Muscle layer of duodenum (tissue), 2 donors: ENCODE results near the gene CIB1.
A peak's percentile ranks its signal among the peaks of the same experiment; 100 is the strongest.

Source experiments
- H3K27ac ChIP-seq: one replicate; pipeline ENCODE4 v1.7.0; 2013; ENCODE audit warnings: mild to moderate bottlenecking, low read length
- H3K27me3 ChIP-seq: one replicate; pipeline ENCODE4 v1.7.0; 2013; ENCODE audit warnings: low read depth, mild to moderate bottlenecking, control low read depth, low read length
- H3K36me3 ChIP-seq, 2 donors: one replicate each; pipeline ENCODE4 v1.7.0; 2013; ENCODE audit warnings: low read length in 2 of 2, control low read depth in 1 of 2, mild to moderate bottlenecking in 1 of 2; ENCODE audit not compliant: insufficient read depth in 2 of 2, control insufficient read depth in 1 of 2
- H3K4me1 ChIP-seq, 2 donors: one replicate each; pipeline ENCODE4 v1.7.0; 2013; ENCODE audit warnings: low read length in 2 of 2, mild to moderate bottlenecking in 2 of 2, control low read depth in 1 of 2, moderate library complexity in 1 of 2; ENCODE audit not compliant: insufficient read depth in 2 of 2, control insufficient read depth in 1 of 2
- H3K4me3 ChIP-seq, 2 donors: one replicate each; pipeline ENCODE4 v1.7.0; 2013; ENCODE audit warnings: low read length in 2 of 2, low read depth in 1 of 2, mild to moderate bottlenecking in 1 of 2
- H3K9me3 ChIP-seq, 2 donors: one replicate each; pipeline ENCODE4 v1.7.0; 2013; ENCODE audit warnings: low read length in 2 of 2, control low read depth in 1 of 2, mild to moderate bottlenecking in 1 of 2; ENCODE audit not compliant: control insufficient read depth in 1 of 2
- donor health status: healthy.

CIB1 gene

GRCh38 chr15:90234096-90234988, 601 bp upstream of the CIB1 start, which contains the start of gene GDPGP1:
Gene GDPGP1 (plus strand): TSS chr15:90234209. CDS start chr15:90240909, 6,700 bp downstream.
- Histone ChIP-seq H3K9me3 (no peaks in the 10 kb centered on the region), H3K4me3 (peak within 1 kb of the TSS; percentile 77 to 87), H3K27ac (peak within 1 kb of the TSS; percentile 79), H3K4me1 (peaks cover 33 to 41% of the 10 kb centered on the region in 2 donors), H3K27me3 (no peaks in the 10 kb centered on the region), H3K36me3 (peaks cover 22 to 30% of the 10 kb centered on the region in 2 donors)

- Histone ChIP-seq H3K27me3 (no peaks in the 10 kb centered on the region), H3K4me1 (peaks cover 33 to 53% of the 10 kb centered on the region in 2 donors), H3K36me3 (peaks cover 27 to 35% of the 10 kb centered on the region in 2 donors), H3K4me3 (peak overlapping the region; percentile 77 to 87), H3K27ac (peak overlapping the region; percentile 79), H3K9me3 (no peaks in the 10 kb centered on the region)
Observed at GRCh38 chr15:90232941-90233386, 777 bp downstream of the CIB1 start.

- Histone ChIP-seq H3K4me3 (peak overlapping the region; percentile 33 to 77), H3K27ac (no peak overlapping the region), H3K4me1 (peaks cover 33 to 56% of the 10 kb centered on the region in 2 donors), H3K36me3 (peaks cover 33 to 43% of the 10 kb centered on the region in 2 donors), H3K27me3 (no peaks in the 10 kb centered on the region), H3K9me3 (no peaks in the 10 kb centered on the region)
Observed at GRCh38 chr15:90232196-90232595, 1.5 kb downstream of the CIB1 start.

- Histone ChIP-seq H3K9me3 (no peaks in the 10 kb centered on the region), H3K36me3 (peaks cover 39 to 44% of the 10 kb centered on the region in 2 donors), H3K27ac (peak overlapping the region; percentile 45), H3K27me3 (no peaks in the 10 kb centered on the region), H3K4me1 (peaks cover 33 to 56% of the 10 kb centered on the region in 2 donors), H3K4me3 (peak overlapping the region in 1 of 2 donors; percentile 13)
Observed at GRCh38 chr15:90231028-90232017, 2.4 kb downstream of the CIB1 start.

- no peak overlapping the region for H3K4me3 ChIP-seq
- H3K4me1 ChIP-seq, result peaks cover 33 to 56% of the 10 kb centered on the region in 2 donors
- no peaks in the 10 kb centered on the region for H3K27me3 ChIP-seq
- peaks cover 44 to 46% of the 10 kb centered on the region in 2 donors for H3K36me3 ChIP-seq
- H3K9me3 ChIP-seq, result no peaks in the 10 kb centered on the region
- peak overlapping the region; percentile 51 for H3K27ac ChIP-seq
Observed at GRCh38 chr15:90230610-90231009, 3.1 kb downstream of the CIB1 start.

GRCh38 chr15:90230071-90230494, 3.7 kb downstream of the CIB1 start:
- no peaks in the 10 kb centered on the region for H3K27me3 ChIP-seq
- no peaks in the 10 kb centered on the region for H3K9me3 ChIP-seq
- H3K4me1 ChIP-seq, result peaks cover 33 to 56% of the 10 kb centered on the region in 2 donors
- peak overlapping the region; percentile 51 for H3K27ac ChIP-seq
- no peak overlapping the region for H3K4me3 ChIP-seq
- H3K36me3 ChIP-seq, result peaks cover 49 to 51% of the 10 kb centered on the region in 2 donors

GRCh38 chr15:90228960-90229359, 4.8 kb downstream of the CIB1 start:
- Histone ChIP-seq H3K4me3 (no peak overlapping the region), H3K27me3 (no peaks in the 10 kb centered on the region), H3K4me1 (peaks cover 25 to 51% of the 10 kb centered on the region in 2 donors), H3K36me3 (peaks cover 59 to 62% of the 10 kb centered on the region in 2 donors), H3K9me3 (no peaks in the 10 kb centered on the region), H3K27ac (no peak overlapping the region)

- peaks cover 67 to 71% of the 10 kb centered on the region in 2 donors for H3K36me3 ChIP-seq
Observed at GRCh38 chr15:90227816-90228772, 5.6 kb downstream of the CIB1 start.

GRCh38 chr15:90227336-90227735, 6.4 kb downstream of the CIB1 start:
- Histone ChIP-seq H3K4me3 (no peak overlapping the region), H3K36me3 (peaks cover 73 to 74% of the 10 kb centered on the region in 2 donors), H3K9me3 (no peaks in the 10 kb centered on the region), H3K27ac (no peak overlapping the region), H3K27me3 (no peaks in the 10 kb centered on the region), H3K4me1 (peaks cover 24 to 43% of the 10 kb centered on the region in 2 donors)

More at GRCh38 chr15:90227816-90228772, 5.6 kb downstream of the CIB1 start:
- Histone ChIP-seq H3K27ac (no peak overlapping the region), H3K27me3 (no peaks in the 10 kb centered on the region), H3K4me1 (peaks cover 25 to 50% of the 10 kb centered on the region in 2 donors), H3K4me3 (no peak overlapping the region), H3K9me3 (no peaks in the 10 kb centered on the region)
